PC-9 (cell line): ENCODE results near the gene STN1. TPM values are rescaled to one million over a fixed set of nuclear protein-coding genes. Genes with fewer than 3 reads are reported as not detected.

Source experiments
- BruUV-seq: library from RNA; stranded (reverse); fragments of 400-500 nt; replicated peaks from 2 replicates; lab custom pipeline; 2021; lab: Mats Ljungman, UMichigan
- CTCF ChIA-PET: fragments of 300-600 bp; sonication (Branson Sonifier 250); formaldehyde crosslinking; loops from one replicate; lab custom pipeline; 2022; ENCODE audit warnings: antibody characterized with exemption; lab: Charles Lee
- POLR2A ChIA-PET: fragments of 300-600 bp; sonication (Branson Sonifier 250); formaldehyde crosslinking; loops from one replicate; lab custom pipeline; 2022; ENCODE audit warnings: antibody characterized with exemption; ENCODE audit not compliant: unreplicated experiment; lab: Charles Lee
- DNase-seq, 2 experiments: peaks; one replicate each; pipeline versions ENCODE4 v3.0.0 to v3.0.0-alpha.2; 2015 to 2022; ENCODE audit warnings: mixed read lengths in 1 of 2
- H2AFZ ChIP-seq: fragments of 200-600 bp; sonication (generic); 2 replicates; pipeline ENCODE4 v1.8.1; 2017; ENCODE audit warnings: antibody characterized with exemption
- H3F3A ChIP-seq: fragments of 200-600 bp; sonication (generic); 2 replicates; pipeline ENCODE4 v1.8.1; 2017; ENCODE audit warnings: antibody characterized with exemption, mild to moderate bottlenecking, low read depth; ENCODE audit not compliant: insufficient read depth
- H3K27ac ChIP-seq: fragments of 200-600 bp; sonication (generic); 2 replicates; pipeline ENCODE4 v1.6.1; 2016; ENCODE audit warnings: mixed run types
- H3K27me3 ChIP-seq: fragments of 200-600 bp; sonication (generic); 2 replicates; pipeline ENCODE4 v1.6.1; 2016; ENCODE audit warnings: low read depth, mixed run types; ENCODE audit not compliant: insufficient read depth
- H3K36me3 ChIP-seq: fragments of 200-600 bp; sonication (generic); 2 replicates; pipeline ENCODE4 v1.6.1; 2016; ENCODE audit warnings: low read depth, mixed run types
- H3K4me1 ChIP-seq: fragments of 200-600 bp; sonication (generic); replicated peaks from 2 replicates; pipeline ENCODE4 v1.6.1; 2016; ENCODE audit warnings: mixed run types; ENCODE audit not compliant: insufficient read depth
- H3K4me2 ChIP-seq: fragments of 200-600 bp; sonication (generic); 2 replicates; pipeline ENCODE4 v1.6.1; 2017; ENCODE audit warnings: mixed run types
- H3K4me3 ChIP-seq: fragments of 200-600 bp; sonication (generic); 2 replicates; pipeline ENCODE4 v1.6.1; 2016; ENCODE audit warnings: mixed run types
- H3K79me2 ChIP-seq: fragments of 200-600 bp; sonication (generic); 2 replicates; pipeline ENCODE4 v1.6.1; 2017; ENCODE audit warnings: low read depth, mixed run types
- H3K9me2 ChIP-seq: fragments of 200-600 bp; sonication (generic); 2 replicates; pipeline ENCODE4 v1.8.1; 2017; ENCODE audit warnings: mild to moderate bottlenecking; ENCODE audit not compliant: insufficient read depth
- H3K9me3 ChIP-seq: fragments of 200-600 bp; sonication (generic); 2 replicates; pipeline ENCODE4 v1.8.1; 2016; ENCODE audit warnings: low read depth; ENCODE audit not compliant: insufficient read depth
- H4K20me1 ChIP-seq: fragments of 200-600 bp; sonication (generic); 2 replicates; pipeline ENCODE4 v1.8.1; 2017; ENCODE audit not compliant: insufficient read depth
- CTCF ChIP-seq: fragments of 200-600 bp; sonication (generic); conservative IDR thresholded peaks from 2 replicates; pipeline ENCODE4 v1.6.1; 2017; ENCODE audit warnings: mixed run types, antibody characterized with exemption, mild to moderate bottlenecking, moderate library complexity
- EZH2 ChIP-seq: fragments of 200-600 bp; sonication (generic); IDR thresholded peaks from 2 replicates; pipeline ENCODE4 v1.8.0; 2017; ENCODE audit warnings: antibody characterized with exemption, low read depth
- intact Hi-C: fragments of 100-400 bp; cut with micrococcal nuclease; formaldehyde crosslinking; loops from one replicate; pipeline ENCODE4 v1.10.0; 2022; ENCODE audit not compliant: unreplicated experiment
- total RNA-seq: library from RNA; stranded (reverse); gene quantifications from 2 replicates; pipeline ENCODE4 v1.2.3, GENCODE V29; 2021

The STN1 gene
- total RNA-seq, 1 experiment from 2014 or later = 20.5 TPM

GRCh38 chr10:103921750-103922195, 3.8 kb upstream of the STN1 start:
- intact Hi-C loops = no loop called here
- H3K36me3 ChIP-seq = no peaks in the 10 kb centered on the region
- no peak overlapping the region for H3K27ac ChIP-seq
- H3K9me3 ChIP-seq = no peaks in the 10 kb centered on the region
- H3K79me2 ChIP-seq = peaks cover 7% of the 10 kb centered on the region
- CTCF ChIA-PET = no interaction called here
- H3K4me3 ChIP-seq = no peak overlapping the region
- peaks cover 29% of the 10 kb centered on the region; the same call in 1 of the 2 replicates for H3F3A ChIP-seq
- H3K4me2 ChIP-seq = no peak overlapping the region
- no TSS peak for BruUV-seq
- H4K20me1 ChIP-seq = no peaks in the 10 kb centered on the region
- H3K9me2 ChIP-seq = no peaks in the 10 kb centered on the region
- H2AFZ ChIP-seq = no peak overlapping the region
- H3K4me1 ChIP-seq = peaks cover 31% of the 10 kb centered on the region
- TF ChIP-seq EZH2 (no peak), CTCF (no peak)
- no peaks in the 10 kb centered on the region for H3K27me3 ChIP-seq
- POLR2A ChIA-PET = no interaction called here
- no peak for DNase-seq

- peaks cover 33% of the 10 kb centered on the region; the same call in 1 of the 2 replicates for H3F3A ChIP-seq
- no peak overlapping the region for H3K4me2 ChIP-seq
- H3K36me3 ChIP-seq = no peaks in the 10 kb centered on the region
- intact Hi-C loops = no loop called here
- H3K9me3 ChIP-seq = no peaks in the 10 kb centered on the region
- TF ChIP-seq EZH2 (no peak), CTCF (no peak)
- H4K20me1 ChIP-seq = no peaks in the 10 kb centered on the region
- H3K79me2 ChIP-seq = peaks cover 12% of the 10 kb centered on the region
- H3K9me2 ChIP-seq = no peaks in the 10 kb centered on the region
- H3K4me3 ChIP-seq = no peak overlapping the region
- peaks cover 36% of the 10 kb centered on the region for H3K4me1 ChIP-seq
- no peak overlapping the region for H3K27ac ChIP-seq
- ChIA-PET CTCF (no interaction called here), POLR2A (no interaction called here)
- no TSS peak for BruUV-seq
- DNase-seq = no peak
- H2AFZ ChIP-seq = no peak overlapping the region
- H3K27me3 ChIP-seq = no peaks in the 10 kb centered on the region
Observed at GRCh38 chr10:103921248-103921647, 3.3 kb upstream of the STN1 start.

- Histone ChIP-seq H3K9me2 (no peaks in the 10 kb centered on the region), H3K4me1 (peaks cover 46% of the 10 kb centered on the region), H3K27ac (no peak overlapping the region), H3K27me3 (no peaks in the 10 kb centered on the region), H2AFZ (no peak overlapping the region), H3K4me2 (no peak overlapping the region), H3K36me3 (peaks cover 7% of the 10 kb centered on the region; the same call in 1 of the 2 replicates), H3K9me3 (peaks cover 8% of the 10 kb centered on the region; the same call in 1 of the 2 replicates), H3K79me2 (peaks cover 28% of the 10 kb centered on the region), H3F3A (peaks cover 33% of the 10 kb centered on the region; the same call in 1 of the 2 replicates), H4K20me1 (no peaks in the 10 kb centered on the region), H3K4me3 (no peak overlapping the region)
- POLR2A ChIA-PET = no interaction called here
- no TSS peak for BruUV-seq
- intact Hi-C loops = loop anchor here (5.0 kb wide), 1 partner anchor 48 kb away; the partner anchor contains the start of gene SLK
- no peak for DNase-seq
- CTCF ChIA-PET = no interaction called here
- TF ChIP-seq EZH2 (no peak), CTCF (no peak)
Observed at GRCh38 chr10:103919648-103920025, 1.7 kb upstream of the STN1 start.
